Fibroblast of mammary gland (primary cell): ENCODE measurements around the gene MIGA1.
"Not testable (repeated sequence)": the region's sequence is repeated elsewhere in the genome, so short reads cannot be mapped to it uniquely, and the experiment has no call there.

Experiments used
- DNase-seq: peaks from one replicate; pipeline ENCODE4 v3.0.0-alpha.2; 2010; ENCODE audit warnings: low read depth
- H3K4me3 ChIP-seq: 2 replicates; pipeline ENCODE4 v1.5.1; 2011; ENCODE audit warnings: low read depth, mild to moderate bottlenecking, low read length, moderate library complexity; ENCODE audit not compliant: control insufficient read depth
- CTCF ChIP-seq: conservative IDR thresholded peaks from 2 replicates; pipeline ENCODE4 v1.5.1; 2011; ENCODE audit warnings: low read depth, low read length, inconsistent platforms; ENCODE audit not compliant: control insufficient read depth, insufficient read depth

Gene MIGA1

GRCh38 chr1:77802026-77802425, 22.6 kb downstream of the MIGA1 start:
- H3K4me3 ChIP-seq: no peak overlapping the region
- no peak for DNase-seq
- no peak for TF ChIP-seq CTCF

- TF ChIP-seq CTCF: no peak
- no peak for DNase-seq
- H3K4me3 ChIP-seq: no peak overlapping the region
These were observed 23.9 kb downstream of the MIGA1 start for GRCh38 chr1:77803371-77803770.

- H3K4me3 ChIP-seq: not testable (repeated sequence)
These were observed 30.5 kb downstream of the MIGA1 start for GRCh38 chr1:77809787-77810462.

GRCh38 chr1:77811589-77811988, 32.1 kb downstream of the MIGA1 start:
- H3K4me3 ChIP-seq, DNase-seq: not testable (repeated sequence)

More at GRCh38 chr1:77809787-77810462, 30.5 kb downstream of the MIGA1 start:
- not testable (repeated sequence) for DNase-seq

- no peak for TF ChIP-seq CTCF
- no peak overlapping the region for H3K4me3 ChIP-seq
- DNase-seq: no peak
These were observed 38.1 kb downstream of the MIGA1 start for GRCh38 chr1:77817368-77818209.

- DNase-seq: no peak
- no peak for TF ChIP-seq CTCF
- H3K4me3 ChIP-seq: no peak overlapping the region
These were observed 40.7 kb downstream of the MIGA1 start for GRCh38 chr1:77820121-77820520.

- H3K4me3 ChIP-seq: no peak overlapping the region
- peak; percentile 72 for DNase-seq
- TF ChIP-seq CTCF: no peak
These were observed 44.6 kb downstream of the MIGA1 start for GRCh38 chr1:77824079-77824478.
